ENCODE data around the gene EGFL7. TPM values are rescaled to one million over a fixed set of nuclear protein-coding genes. Genes with fewer than 3 reads are reported as not detected.

The EGFL7 gene
- total and polyA plus RNA-seq, 2 of the 8 experiments (the other 6 are each of a cell fraction or from before 2014, with no cell fraction given): 37.8 to 53.4 TPM

GRCh38 chr9:136676920-136677686, 14.4 kb downstream of the EGFL7 start:
- Histone ChIP-seq H2AFZ (ENCODE audit: low read length) (no peak overlapping the region), H3K9ac (replicated peaks in 1 of 4; ENCODE audit: extremely low read depth in 1 of 4, low read depth in 3 of 4, low read length in 3 of 4) (no peak overlapping the region), H2BK20ac (ENCODE audit: low read length) (no peak overlapping the region), H3K4ac (replicated peaks; ENCODE audit: insufficient read length, low read depth, low read length) (no peak overlapping the region), H3K79me1 (ENCODE audit: low read depth, low read length) (no peaks in the 10 kb centered on the region), H3K18ac (ENCODE audit: extremely low read depth, low read length) (no peak overlapping the region), H2BK12ac (ENCODE audit: low read depth, low read length) (no peak overlapping the region), H2BK5ac (ENCODE audit: low read depth, low read length) (no peak overlapping the region), H4K20me1 (replicated peaks in 1 of 2; ENCODE audit: control insufficient read depth in 1 of 2, insufficient read depth in 2 of 2, low read length in 2 of 2) (no peaks in the 10 kb centered on the region), H2BK120ac (replicated peaks; ENCODE audit: low read depth, low read length) (no peak overlapping the region), H3K4me3 (ENCODE audit: extremely low read depth in 1 of 4, insufficient read depth in 2 of 4, low read depth in 3 of 4, low read length in 4 of 4) (no peak overlapping the region), H3K27me3 (replicated peaks in 1 of 4; ENCODE audit: control insufficient read depth in 3 of 4, extremely low read depth in 1 of 4, insufficient read depth in 3 of 4, low read length in 3 of 4) (no peaks in the 10 kb centered on the region), H3K79me2 (ENCODE audit: control insufficient read depth in 1 of 2, insufficient read depth in 2 of 2, low read length in 2 of 2) (no peaks in the 10 kb centered on the region), H2AK5ac (ENCODE audit: low read depth, low read length) (no peak overlapping the region), H3K23me2 (ENCODE audit: low read depth, low read length) (no peaks in the 10 kb centered on the region), H4K8ac (ENCODE audit: extremely low read depth, insufficient read depth, low read length) (no peak overlapping the region; the same call in 1 of the 2 replicates), H3K36me3 (ENCODE audit: control insufficient read depth in 2 of 4, insufficient read depth in 4 of 4, low read length in 3 of 4) (no peaks in the 10 kb centered on the region; a peak in 2 of 8 replicates), H3K14ac (ENCODE audit: insufficient read length) (no peak overlapping the region), H4K5ac (ENCODE audit: insufficient read length, low read depth, low read length) (no peak overlapping the region), H3K56ac (replicated peaks; ENCODE audit: insufficient read length, low read depth, low read length) (no peak overlapping the region), H4K91ac (replicated peaks; ENCODE audit: insufficient read length, low read length) (no peak overlapping the region), H2BK15ac (ENCODE audit: low read length) (no peak overlapping the region), H3K9me3 (ENCODE audit: insufficient read depth in 2 of 2, low read depth in 1 of 2, low read length in 1 of 2) (no peaks in the 10 kb centered on the region), H3K27ac (ENCODE audit: low read depth, low read length) (no peak overlapping the region), H3K4me2 (ENCODE audit: insufficient read depth in 1 of 2, low read depth in 2 of 2, low read length in 2 of 2) (no peak overlapping the region), H3K4me1 (replicated peaks in 1 of 4; ENCODE audit: control insufficient read depth in 3 of 4, insufficient read depth in 4 of 4, low read length in 3 of 4) (peaks cover 0 to 4% (median under 1%) of the 10 kb centered on the region in 4 experiments; a peak in 4 of 7 replicates), H3K23ac (ENCODE audit: insufficient read length) (no peak overlapping the region)
- ChIA-PET CTCF (ENCODE audit: partially characterized antibody) (interaction anchor here (0.6 to 6.5 kb wide), 8 partner anchors 9 to 192 kb away, joined by 3 to 125 read pairs (median 10); partner anchors contain the start of gene AGPAT2), POLR2A (ENCODE audit: partially characterized antibody) (interaction anchor here (1.2 kb wide), 1 partner anchor 17 kb away, joined by 3 read pairs; no protein-coding TSS in a partner anchor)
- FAIRE-seq: no peak
- TF ChIP-seq, protein P1, sequence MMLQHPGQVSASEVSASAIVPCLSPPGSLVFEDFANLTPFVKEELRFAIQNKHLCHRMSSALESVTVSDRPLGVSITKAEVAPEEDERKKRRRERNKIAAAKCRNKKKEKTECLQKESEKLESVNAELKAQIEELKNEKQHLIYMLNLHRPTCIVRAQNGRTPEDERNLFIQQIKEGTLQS (IDR thresholded peaks at IDR 0.05; ENCODE audit: insufficient read depth, low read depth, low read length): no peak
- TF ChIP-seq TAF1 (IDR thresholded peaks at IDR 0.05; ENCODE audit: low read depth, low read length): no peak
- TF ChIP-seq SP4 (IDR thresholded peaks at IDR 0.05; ENCODE audit: low read length): no peak
- 93% methylated on average over 41 of the region's 46 CpGs; no CpG with 5 or more reads in 1 of the 2 experiments for WGBS, 2 experiments (ENCODE audit: extremely low coverage in 1 of 2, insufficient coverage in 1 of 2, insufficient read length in 1 of 2, insufficient replicate concordance in 2 of 2, low coverage in 1 of 2, low lambda C conversion rate in 2 of 2, missing lambda C conversion rate in 1 of 2)
- DNase-seq (ENCODE audit: low read depth in 1 of 2, low spot score in 2 of 2): no peak
